ENCODE data around the gene KCNH2. TPM values are rescaled to one million over a fixed set of nuclear protein-coding genes. Genes with fewer than 3 reads are reported as not detected.

The KCNH2 gene
- polyA plus RNA-seq, 3 donors = not detected

GRCh38 chr7:150937848-150938561 lies 40.1 kb downstream of the KCNH2 start:
- no peak for DNase-seq

GRCh38 chr7:150936018-150936417 lies 42.1 kb downstream of the KCNH2 start:
- Histone ChIP-seq H3K79me2 (ENCODE audit: insufficient read depth, low read length) (no peaks in the 10 kb centered on the region), H3K27me3 (ENCODE audit: control insufficient read depth in 2 of 2, insufficient read depth in 2 of 2, low read length in 2 of 2) (peaks cover 2 to 4% of the 10 kb centered on the region in 2 donors), H3K9me3 (replicated peaks in 1 of 2; ENCODE audit: control insufficient read depth in 1 of 2, insufficient read depth in 1 of 2, low read length in 2 of 2) (no peaks in the 10 kb centered on the region), H2AFZ (ENCODE audit: insufficient read depth, low read depth, low read length, poor library complexity, severe bottlenecking) (no peak overlapping the region), H3K4me1 (ENCODE audit: control insufficient read depth in 1 of 2, insufficient read depth in 2 of 2, low read length in 2 of 2) (no peaks in the 10 kb centered on the region), H3K27ac (ENCODE audit: low read depth in 1 of 2, low read length in 2 of 2) (no peak overlapping the region), H3K4me2 (replicated peaks; ENCODE audit: extremely low read depth, low read length, poor library complexity, severe bottlenecking) (no peak overlapping the region), H3K4me3 (replicated peaks in 1 of 3; ENCODE audit: low read depth in 2 of 3, low read length in 3 of 3) (no peak overlapping the region), H3K36me3 (replicated peaks in 1 of 2; ENCODE audit: control insufficient read depth in 1 of 2, insufficient read depth in 2 of 2, low read length in 2 of 2) (no peaks in the 10 kb centered on the region), H3K9ac (ENCODE audit: insufficient read depth, low read length, poor library complexity, severe bottlenecking) (no peak overlapping the region), H4K20me1 (ENCODE audit: insufficient read depth, low read length) (no peaks in the 10 kb centered on the region)
- H3K36me3 Mint-ChIP-seq = no peaks in the 10 kb centered on the region
- no peak for TF ChIP-seq CTCF (IDR thresholded peaks at IDR 0.05)
- H3K27ac Mint-ChIP-seq = no peak overlapping the region
- no peak overlapping the region for H3K4me3 Mint-ChIP-seq
- intact Hi-C loops (cut with micrococcal nuclease) = no loop called here
- peaks cover 9% of the 10 kb centered on the region for H3K4me1 Mint-ChIP-seq
- peaks cover 22 to 38% (median 26%) of the 10 kb centered on the region in 3 donors for H3K27me3 Mint-ChIP-seq (ENCODE audit: low read depth in 3 of 3)
- H3K9me3 Mint-ChIP-seq = no peaks in the 10 kb centered on the region
- 98% methylated on average over 9 of the region's 9 CpGs for WGBS (ENCODE audit: insufficient coverage)
- DNase-seq = no peak

More at GRCh38 chr7:150937848-150938561, 40.1 kb downstream of the KCNH2 start:
- H3K4me1 Mint-ChIP-seq = peaks cover 12% of the 10 kb centered on the region
- no peaks in the 10 kb centered on the region for H3K36me3 Mint-ChIP-seq
- H4K20me1 ChIP-seq (ENCODE audit: insufficient read depth, low read length) = no peaks in the 10 kb centered on the region
- no peak overlapping the region for H3K27ac Mint-ChIP-seq
- H3K4me3 Mint-ChIP-seq = peak overlapping the region in 1 of 2 donors; percentile 26
- no peak overlapping the region for H3K4me2 ChIP-seq (replicated peaks; ENCODE audit: extremely low read depth, low read length, poor library complexity, severe bottlenecking)
- no peaks in the 10 kb centered on the region for H3K36me3 ChIP-seq (replicated peaks in 1 of 2; ENCODE audit: control insufficient read depth in 1 of 2, insufficient read depth in 2 of 2, low read length in 2 of 2)
- no peak overlapping the region for H3K9ac ChIP-seq (ENCODE audit: insufficient read depth, low read length, poor library complexity, severe bottlenecking)
- no peak overlapping the region for H3K27ac ChIP-seq (ENCODE audit: low read depth in 1 of 2, low read length in 2 of 2)
- peaks cover 0 to 4% of the 10 kb centered on the region in 2 donors for H3K27me3 ChIP-seq (ENCODE audit: control insufficient read depth in 2 of 2, insufficient read depth in 2 of 2, low read length in 2 of 2)
- no peak overlapping the region for H2AFZ ChIP-seq (ENCODE audit: insufficient read depth, low read depth, low read length, poor library complexity, severe bottlenecking)
- intact Hi-C loops (cut with micrococcal nuclease) = no loop called here
- peaks cover 0 to 4% of the 10 kb centered on the region in 2 donors for H3K4me1 ChIP-seq (ENCODE audit: control insufficient read depth in 1 of 2, insufficient read depth in 2 of 2, low read length in 2 of 2)
- H3K9me3 ChIP-seq (replicated peaks in 1 of 2; ENCODE audit: control insufficient read depth in 1 of 2, insufficient read depth in 1 of 2, low read length in 2 of 2) = no peaks in the 10 kb centered on the region
- peaks cover 20 to 35% (median 24%) of the 10 kb centered on the region in 3 donors for H3K27me3 Mint-ChIP-seq (ENCODE audit: low read depth in 3 of 3)
- H3K4me3 ChIP-seq (replicated peaks in 1 of 3; ENCODE audit: low read depth in 2 of 3, low read length in 3 of 3) = no peak overlapping the region
- no peaks in the 10 kb centered on the region for H3K9me3 Mint-ChIP-seq
- no peaks in the 10 kb centered on the region for H3K79me2 ChIP-seq (ENCODE audit: insufficient read depth, low read length)
- WGBS (ENCODE audit: insufficient coverage) = 1% methylated on average over 13 of the region's 15 CpGs
- no peak for TF ChIP-seq CTCF (IDR thresholded peaks at IDR 0.05)
